ENCODE data around the gene BRSK2.

DNA sequence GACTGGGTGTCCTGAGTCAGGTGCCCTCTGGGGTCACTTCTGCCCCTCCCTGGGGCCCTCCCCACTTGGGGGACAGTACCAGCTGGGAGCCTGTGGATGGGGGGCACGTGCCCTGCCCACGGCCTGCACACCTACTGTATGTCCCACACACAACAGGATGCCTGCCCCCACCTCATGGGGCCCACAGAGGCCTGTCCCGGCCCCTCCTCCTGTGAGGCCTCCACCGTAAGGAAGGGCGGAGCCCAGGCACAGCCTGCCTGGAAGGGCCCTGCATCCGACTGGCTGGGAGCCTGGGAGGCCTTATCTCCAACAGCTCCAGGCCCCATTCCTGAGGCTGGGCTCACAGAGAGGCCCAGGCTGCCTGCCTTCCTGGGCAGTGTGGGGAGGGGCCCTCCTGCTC is 47.8 kb downstream of the BRSK2 start:
- TF ChIP-seq POLR2A (IDR thresholded peaks at IDR 0.05; ENCODE audit: low read length) (no peak), GATA1 (IDR thresholded peaks at IDR 0.05; ENCODE audit: low read depth, low read length) (no peak)

All from erythroblast (primary cell).